NCI-H526 treated with DMSO at 0.1 percent for 48 hours (cell line): ENCODE data around the gene BCO1.

ENCODE experiments used
- DNase-seq: peaks from one replicate; lab custom pipeline; 2025; lab: John Stamatoyannopoulos, UW

Gene BCO1

DNA sequence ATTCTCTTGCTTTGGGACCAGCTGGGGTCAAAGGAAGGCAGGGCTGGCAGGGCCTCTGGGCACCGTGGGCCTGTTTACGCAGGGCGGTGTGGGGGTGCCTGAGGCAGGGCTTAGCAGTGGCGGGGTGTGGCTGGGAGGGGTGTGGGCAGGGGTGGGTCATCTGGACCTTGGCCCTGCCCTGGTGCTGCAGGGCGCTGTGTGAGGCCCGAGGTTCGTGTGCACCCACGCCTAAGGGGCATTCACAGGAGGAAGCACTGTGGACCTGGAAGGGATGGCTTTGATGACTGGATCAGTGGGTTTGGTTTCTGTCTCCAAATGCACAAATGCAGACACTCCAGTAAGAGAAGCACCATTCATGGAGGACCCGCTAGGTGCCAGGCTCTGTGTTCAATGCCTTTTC, 37.3 kb downstream of the BCO1 start:
- no peak for DNase-seq

DNA sequence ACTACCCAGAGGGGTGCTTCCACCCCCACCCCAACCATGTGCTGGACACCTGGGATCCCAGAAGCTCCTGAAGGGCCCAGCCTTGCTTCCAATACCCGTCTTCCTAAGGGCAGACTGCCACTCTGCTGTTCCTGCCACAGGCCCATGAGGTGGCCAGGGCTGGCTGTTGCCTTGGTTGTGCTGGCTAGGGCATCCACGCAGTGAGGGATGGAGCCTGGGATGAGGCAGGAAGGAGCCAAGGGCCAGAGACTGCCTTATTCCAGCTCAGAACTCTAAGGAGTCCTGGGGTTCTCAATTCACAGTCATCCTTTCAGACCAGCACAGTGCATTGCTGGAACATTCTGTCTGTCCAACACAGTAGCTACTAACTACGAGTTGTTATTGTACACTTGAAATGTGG, 37.8 kb downstream of the BCO1 start:
- no peak for DNase-seq

DNA sequence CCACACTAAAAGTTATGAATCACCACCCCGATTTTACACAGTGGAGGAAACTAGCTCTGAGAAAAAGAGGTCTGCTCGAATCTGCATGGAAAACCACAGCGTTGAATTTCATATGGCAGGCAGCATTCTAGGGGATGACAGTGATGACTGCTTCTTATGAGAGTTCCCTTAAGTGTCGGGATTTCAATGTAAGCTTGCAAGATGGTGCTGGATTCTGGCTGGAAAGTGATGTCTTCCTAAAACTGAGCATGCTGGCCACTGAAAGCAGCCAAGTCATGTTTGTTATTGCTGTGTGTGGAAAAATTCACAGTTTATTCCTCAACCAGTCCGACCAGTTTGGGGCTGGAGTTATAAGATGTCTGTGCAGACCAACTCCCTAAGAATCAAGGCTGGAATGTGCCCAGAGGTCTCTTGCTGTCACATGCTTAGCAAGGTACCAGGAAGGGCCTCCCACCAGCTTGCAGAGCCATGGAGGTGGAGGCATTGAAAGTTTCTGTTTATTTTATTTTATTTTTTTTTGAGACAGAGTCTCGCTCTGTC, 39.1 kb downstream of the BCO1 start:
- no peak for DNase-seq

DNA sequence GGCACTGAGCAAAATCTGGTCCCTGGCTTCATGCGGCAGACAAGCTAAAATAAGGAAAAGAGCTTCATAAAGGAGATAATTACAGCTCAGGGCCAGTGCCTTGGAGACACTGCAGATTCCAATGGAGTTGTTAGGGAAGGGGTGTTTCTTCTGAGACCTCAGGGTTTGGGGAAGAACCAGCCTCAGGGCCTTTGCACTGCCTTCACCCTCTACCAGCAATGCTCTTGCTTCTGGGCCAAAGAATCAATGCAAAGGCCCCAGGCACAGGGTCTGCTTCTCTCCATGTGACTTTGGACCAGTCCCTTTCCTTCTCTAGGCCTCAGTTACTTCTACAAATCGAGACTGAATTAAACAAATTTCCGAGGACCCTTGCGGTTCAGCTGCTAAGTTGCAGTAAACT, 40.0 kb downstream of the BCO1 start:
- no peak for DNase-seq

DNA sequence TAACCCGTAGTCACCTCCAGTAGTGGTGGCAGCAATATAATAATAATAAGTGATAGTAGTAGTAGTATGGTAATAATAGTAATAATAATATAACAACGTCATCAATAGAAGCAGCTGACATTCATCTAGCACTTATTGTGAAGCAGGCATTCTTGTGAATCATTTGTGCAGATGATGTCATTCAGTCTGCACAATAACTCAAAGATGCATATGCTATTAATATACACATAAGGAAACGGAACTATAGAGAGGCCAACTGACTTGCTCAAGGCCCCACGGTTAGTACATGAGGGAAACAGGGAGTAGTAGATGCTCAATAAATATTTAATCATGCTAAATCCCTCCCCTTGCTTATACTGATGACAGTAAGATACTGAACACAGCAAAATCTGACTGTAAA, 40.9 kb downstream of the BCO1 start:
- DNase-seq: no peak

DNA sequence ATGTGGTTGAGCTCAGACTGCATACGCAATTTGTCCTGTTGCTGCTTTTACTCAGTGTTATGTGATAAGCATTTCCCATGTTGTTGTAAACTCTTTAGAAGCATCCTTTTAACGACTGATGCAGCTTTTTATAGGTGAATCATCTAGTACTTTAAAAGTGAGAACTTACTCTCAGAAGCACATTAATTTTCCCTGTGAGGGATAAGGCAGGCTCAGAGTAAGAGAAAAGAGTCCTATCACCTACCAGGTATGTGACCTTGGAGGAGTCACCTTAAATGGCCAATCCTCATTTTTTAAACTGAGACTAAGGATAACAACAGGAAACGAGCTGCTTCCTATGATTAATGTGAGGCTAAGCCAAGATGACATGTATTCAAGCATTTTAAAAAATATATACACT, 41.9 kb downstream of the BCO1 start:
- DNase-seq: no peak

DNA sequence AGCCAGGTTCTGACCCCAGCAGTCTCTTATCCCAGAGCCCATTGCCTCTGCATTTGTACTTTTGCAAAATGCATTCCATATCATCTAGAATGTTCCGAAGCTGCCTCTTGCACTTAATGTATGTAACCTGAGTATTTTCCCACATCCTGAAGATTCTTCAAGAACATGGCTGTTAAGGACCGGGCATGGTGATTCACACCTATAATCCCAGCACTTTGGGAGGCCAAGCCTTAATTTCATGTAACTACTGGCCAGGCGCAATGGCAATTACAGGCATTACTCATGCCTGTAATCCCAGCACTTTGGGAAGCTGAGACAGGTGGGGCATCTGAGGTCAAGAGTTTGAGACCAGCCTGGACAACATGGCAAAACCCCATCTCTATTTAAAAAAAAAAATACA, 44.6 kb downstream of the BCO1 start:
- no peak for DNase-seq

DNA sequence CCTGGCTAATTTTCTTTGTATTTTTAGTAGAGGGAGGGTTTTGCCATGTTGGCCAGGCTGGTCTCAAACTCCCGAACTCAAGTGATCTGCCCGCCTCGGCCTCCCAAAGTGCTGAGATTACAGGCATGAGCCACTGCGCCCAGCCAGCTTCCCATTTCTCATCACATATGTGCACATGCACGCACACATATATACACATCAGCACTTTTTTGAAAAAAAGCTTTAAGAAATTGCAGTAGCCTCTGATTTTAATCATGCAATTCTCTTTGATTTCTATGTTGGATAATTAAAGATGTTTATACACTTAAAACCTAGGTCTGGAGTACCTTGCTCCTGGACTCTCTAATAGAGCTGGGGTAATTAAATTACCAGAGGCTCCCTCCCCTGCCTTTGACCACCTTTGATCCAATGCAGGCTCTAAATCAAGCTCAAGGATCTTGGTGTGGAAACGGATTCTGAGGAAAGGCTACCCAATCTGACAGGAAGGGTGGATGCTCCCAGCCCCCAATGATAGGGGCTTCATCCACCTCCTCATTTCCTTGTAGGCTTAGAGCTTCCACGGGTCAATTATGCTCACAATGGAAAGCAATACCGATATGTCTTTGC, 46.6 kb downstream of the BCO1 start:
- no peak for DNase-seq

DNA sequence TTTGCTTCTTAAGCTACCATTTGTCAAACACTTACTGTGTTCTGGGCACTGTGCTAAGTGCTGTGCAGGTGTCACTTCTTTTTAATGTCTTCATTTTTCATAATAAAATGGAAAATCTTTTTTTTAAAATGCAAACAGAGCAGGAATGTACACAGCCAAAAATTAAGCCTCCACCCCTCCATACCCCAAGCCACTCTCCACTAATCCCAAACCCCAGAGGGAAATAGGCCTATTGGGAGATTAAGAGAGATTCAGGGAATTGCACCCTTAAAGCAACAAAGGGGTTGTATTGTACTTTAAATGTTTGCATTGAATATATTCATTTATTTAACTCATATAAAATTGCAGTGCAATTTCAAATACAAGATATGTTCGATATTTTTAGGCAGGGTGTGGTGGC, 47.7 kb downstream of the BCO1 start:
- no peak for DNase-seq

DNA sequence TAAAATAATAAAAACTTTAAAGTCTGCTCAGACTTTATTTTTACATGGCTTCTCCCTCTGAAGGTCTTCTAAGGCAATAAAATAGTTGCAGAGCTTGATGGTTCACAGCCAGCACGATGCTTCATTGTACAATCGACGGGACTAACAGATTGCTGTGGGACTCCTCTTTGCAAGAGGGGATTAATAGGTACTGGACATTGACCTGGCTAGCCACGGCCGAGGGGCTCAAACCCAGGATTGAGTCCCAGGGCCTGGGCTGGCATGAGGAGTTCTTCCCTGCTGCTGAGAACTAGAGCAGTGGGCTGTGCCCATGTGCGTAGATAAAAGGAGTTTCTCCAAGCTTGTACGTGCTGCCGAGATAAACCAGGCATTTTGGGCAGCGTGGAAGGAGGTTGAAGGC, 52.6 kb downstream of the BCO1 start:
- DNase-seq: no peak

DNA sequence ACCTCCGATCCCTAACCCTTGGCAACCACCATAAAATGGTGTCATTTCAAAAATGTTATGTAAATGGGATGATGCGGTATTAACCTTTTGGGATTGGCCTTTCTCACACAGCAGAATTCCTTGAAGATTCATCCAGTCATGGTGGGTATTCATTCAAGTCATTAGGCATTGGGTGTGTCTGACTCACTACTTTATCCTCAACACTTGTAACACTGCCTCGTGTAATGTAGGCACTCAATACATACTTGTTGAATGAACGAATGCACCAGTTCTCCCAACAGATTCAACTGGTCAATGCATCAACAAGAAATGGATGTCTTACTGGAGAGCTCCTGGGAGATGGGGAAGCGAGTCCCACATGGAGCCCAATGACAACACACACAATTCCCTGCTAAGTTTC, 54.4 kb downstream of the BCO1 start:
- DNase-seq: no peak

DNA sequence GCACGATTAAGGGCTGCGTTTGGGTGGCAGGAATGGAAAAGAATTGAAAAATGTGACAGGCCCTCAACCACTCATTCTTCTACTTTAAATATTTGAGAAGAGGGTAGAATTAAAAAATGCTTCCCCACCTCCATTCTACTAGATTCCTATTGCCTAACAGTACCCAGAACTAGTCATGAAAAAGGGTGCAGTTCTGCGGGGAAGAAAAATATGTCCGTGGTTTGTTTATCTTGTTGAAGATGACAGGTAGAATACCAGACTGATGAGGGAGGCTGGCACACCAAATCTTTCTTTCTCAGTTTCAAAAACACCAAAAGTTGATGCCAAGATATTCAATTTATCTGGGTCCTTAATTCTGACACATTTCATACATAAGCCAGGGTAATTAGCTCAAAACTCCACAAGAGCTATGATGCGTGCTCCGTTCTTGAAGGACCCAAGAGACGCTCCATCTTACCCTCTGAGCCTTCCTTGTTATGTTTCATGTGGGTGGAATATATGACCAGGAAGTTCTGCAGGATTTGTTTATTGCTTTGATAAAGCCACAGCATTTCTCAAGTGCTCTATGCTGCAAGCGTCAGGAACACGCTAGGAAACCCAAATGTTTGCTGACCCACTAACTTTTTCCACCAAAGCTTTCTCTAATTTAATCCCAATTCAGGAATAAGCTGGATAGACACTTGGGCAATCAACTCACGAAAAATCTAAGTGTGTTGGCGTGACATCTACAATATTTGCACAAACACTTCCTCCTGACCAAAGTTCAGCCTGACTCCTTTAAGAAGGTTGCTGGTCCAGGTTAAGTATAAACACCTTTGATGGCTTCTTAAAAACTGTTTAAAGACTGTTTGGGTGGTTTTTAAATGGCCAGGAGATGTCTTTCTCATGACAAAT, 55.7 kb downstream of the BCO1 start:
- DNase-seq: no peak

DNA sequence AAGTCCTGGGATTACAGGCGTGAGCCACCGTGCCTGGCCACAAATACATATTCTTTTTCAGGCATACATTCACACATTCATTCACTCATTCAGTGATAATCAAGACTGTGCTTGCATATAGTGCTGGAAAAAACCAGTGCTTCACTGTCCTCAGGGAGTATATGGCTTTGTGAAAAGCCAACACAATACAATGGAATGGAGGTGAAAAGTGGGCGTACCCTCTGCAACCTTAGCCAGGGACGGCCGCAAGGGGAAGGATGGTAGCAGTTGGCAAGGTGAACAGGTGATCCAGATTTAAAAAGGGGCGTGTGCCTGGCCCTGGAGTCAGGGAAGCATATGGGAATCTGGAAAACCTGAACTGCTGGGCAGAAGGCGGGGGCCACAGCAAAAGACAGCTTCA, 58.1 kb downstream of the BCO1 start:
- DNase-seq: no peak

DNA sequence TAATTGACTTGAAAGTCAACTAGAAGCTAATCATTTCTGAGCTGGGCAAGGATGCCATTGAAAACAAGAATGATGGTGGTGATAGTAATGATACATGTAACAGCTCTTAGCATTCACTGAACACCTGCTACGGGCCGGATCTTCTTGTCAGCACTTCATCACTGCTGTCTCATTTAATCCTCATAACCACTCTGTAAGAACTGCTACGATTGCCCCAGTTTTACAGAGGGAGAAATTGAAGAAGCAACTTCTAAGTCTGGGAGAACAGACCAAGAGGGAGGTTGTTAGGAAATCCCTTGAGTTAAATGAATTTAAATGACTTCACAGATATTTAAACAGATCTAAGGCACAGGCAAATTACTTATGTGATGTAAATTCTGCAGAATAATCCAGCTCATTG, 69.3 kb downstream of the BCO1 start:
- no peak for DNase-seq

DNA sequence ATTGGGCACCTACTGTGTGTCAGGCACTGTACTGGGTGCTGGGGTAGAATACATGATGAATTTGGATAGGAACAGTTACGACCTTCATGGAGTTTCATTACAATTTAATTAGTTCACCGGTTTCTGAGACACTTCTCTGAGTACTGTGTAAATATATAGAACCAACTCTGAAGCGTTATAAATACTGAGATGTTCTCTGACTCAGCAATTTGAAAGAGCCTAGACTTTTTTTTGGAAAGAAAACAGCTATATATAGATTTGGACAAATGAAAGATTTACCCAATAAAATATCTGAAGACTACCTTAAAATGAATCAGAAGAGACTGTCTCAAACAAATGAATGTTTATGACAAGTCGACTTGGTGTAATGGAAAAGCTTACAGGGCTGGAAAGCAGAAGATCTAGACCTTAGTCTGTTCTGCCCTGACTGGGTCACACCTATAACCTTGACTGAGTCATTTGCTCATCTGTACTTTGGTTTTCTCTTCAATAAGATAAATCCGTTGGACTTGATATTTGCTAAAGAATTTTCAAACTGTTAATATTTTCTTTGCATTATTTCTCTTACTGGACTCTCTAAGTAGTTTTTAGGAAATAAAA, 71.7 kb downstream of the BCO1 start:
- DNase-seq: no peak

DNA sequence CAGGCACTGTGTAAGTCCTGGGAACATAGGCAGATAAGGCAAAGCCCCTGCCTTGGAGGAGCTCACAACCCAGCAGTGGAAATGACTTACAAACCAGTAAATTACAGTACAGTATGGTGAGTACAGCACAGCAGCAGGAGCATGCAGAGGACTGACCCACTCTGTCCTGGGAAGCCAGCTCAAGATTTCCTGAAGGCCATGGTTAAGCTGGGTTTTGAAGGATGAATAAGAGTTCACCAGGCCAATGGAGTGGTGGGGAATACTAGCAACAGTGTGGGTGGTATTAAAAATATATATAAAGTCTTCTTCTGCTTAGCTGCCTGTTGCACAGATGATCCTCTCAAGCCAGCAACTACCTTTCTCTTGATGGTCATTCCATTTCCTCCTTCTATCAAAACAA, 73.3 kb downstream of the BCO1 start:
- no peak for DNase-seq

DNA sequence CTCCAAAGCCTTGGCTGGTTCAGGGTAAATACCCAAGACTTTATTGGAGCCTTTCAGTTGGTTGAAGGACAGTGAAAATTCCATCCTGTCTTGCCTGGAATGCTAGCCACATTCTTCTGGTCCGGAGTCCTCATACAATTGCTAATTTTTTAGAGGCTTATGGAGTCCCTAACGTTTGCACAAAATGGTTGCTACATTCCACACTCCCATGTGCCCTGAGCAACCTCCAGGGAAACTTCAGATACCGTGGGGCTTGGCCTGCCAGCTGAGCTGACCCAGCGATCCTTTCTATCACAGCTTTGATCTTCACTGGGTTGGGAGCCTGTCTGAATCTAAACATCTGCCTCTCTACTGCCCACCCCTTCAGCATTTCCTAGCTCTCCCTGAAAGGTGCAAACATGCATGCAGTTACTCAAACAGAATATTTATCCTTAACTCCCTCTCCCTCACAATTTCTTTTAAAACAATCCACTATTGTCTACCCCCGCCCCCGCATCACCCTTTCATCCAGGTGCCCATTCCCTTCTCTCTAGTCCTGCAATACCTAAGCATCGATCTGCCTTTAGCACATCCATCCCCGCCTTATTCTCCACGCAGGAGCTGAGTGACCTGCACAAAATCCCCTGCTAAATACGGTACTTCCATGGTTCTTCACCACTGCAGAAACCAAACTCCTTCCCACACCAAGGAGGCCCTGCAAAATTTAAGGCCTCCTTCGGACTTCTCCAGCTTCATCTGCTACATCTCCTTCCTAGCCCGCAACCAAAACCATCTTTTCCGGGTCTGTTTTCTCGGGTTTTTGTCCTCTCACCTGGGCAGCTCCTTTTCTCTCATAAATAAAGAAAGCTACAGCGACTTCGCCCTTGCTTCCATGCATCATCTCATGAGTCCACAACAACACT, 75.5 kb downstream of the BCO1 start:
- no peak for DNase-seq

DNA sequence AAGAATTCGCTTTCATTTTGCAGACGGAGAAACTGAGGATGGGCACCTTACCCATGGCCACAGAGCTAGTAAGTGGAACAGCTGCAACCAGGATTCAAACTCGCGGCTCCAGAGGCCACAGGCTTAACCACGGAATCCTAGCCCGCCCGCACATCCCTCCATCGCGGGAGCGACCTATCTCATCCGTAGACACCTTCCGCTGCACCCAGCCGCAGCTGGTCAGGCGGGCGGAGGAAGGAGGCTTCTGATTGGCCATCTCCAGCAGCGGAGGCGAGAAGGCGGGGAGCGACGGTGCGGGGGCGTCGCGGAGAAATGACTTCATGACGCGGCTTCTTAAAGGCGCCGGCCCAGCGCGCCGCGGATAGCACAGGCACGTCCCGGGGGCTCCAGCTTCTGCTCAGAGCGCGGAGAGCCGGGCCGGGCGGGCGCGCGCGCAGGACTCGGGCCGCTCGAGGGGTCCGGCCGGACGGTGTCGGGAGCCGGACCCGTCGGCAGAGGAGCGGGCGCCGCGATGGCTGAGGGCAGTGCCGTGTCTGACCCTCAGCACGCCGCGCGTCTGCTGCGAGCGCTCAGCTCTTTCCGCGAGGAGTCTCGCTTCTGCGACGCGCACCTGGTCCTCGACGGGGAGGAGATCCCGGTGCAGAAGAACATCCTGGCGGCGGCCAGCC, 76.2 kb downstream of the BCO1 start, which contains the start of gene GAN:
Gene GAN, plus strand, starts transcription at position 360 of the 668 bp plus-strand sequence. Its CDS starts 152 bp downstream, at position 512.
- peak; percentile 75 for DNase-seq

DNA sequence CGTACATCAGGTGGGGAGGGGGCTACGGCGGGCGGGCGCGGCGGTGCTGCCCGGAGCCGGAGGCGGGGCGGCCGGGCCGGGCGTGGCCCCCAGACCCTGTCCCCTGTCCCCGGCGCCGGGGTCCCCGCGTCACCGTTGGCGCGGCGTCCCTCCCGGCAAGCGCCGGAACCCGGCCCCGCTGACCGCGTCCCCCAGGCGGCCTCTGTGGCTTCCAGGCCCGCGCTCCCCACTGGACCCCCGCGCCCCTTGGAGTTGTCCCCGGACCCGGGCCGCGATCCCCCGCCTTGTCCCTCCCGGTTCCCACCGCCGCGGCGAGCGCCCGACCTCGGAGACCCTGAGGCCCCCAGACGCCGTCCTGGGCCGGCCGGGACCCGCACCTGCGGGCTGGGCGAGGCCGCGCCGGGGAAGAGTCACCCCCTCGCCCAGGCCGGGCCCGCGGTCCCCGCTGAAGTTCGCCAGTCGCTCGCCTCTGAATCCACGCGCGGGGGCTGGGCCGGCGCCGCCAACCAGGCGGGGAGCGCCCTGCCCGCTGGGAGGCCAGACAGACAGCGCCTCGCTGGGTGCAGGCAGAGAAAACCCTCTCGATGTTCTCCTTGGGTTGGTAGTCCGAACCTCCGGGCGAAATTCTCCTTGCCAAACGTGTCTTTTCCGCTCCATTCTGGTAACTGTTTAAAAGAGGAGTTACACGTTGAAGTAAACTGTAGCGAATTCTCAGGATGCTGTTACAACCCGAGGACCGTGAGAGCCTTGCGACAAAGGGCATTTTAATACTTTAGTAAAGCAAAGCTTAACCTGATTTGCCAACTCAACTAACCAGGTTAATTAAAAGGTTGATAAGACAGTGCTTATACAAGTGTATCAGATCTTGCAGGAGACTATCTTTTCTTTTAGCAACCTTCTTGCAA, 77.0 kb downstream of the BCO1 start:
- DNase-seq: peak; percentile 5

DNA sequence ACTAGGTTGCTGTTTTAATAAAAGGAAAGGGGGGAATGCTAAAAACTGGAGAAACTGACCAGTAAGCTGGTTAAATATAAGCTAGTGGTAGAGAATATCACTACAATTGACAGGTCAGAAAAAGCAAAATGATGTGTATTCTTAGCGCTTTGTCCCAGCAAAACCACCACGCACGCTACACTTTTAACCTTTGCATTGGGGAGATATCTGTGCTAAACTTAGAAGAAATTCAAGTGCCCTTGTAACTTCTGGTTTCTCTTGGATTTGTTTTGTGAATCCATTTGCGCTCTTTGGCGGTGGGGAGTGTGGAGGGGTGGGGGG, 77.6 kb downstream of the BCO1 start:
- DNase-seq: no peak
